AG20443 (cell line): ENCODE measurements around the gene KIAA1671.
A peak's percentile ranks its signal among the peaks of the same experiment; 100 is the strongest.

Source experiments
- DNase-seq: peaks from one replicate; pipeline ENCODE4 v3.0.0; 2012; ENCODE audit warnings: low spot score, mixed read lengths

Gene KIAA1671

DNA sequence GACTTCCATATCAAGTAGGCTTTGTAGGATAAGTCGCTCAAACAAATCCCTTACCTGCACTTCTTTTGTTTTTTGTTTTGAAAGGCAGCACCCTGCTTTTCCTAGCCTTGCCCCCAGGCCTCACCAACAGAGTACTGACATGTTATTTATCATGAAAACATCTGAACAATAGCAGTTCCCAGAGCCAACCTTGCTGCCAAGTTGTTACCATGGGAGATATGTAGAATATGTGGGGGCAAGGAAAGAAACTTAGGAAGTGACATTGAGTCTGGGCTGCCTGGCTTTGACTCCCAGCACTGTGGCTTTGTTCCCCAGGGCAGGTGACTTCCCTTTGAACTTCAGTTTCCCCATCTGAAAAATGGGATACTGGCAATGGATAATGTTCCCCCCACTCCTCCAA is 193.8 kb downstream of the KIAA1671 start:
- DNase-seq: no peak

DNA sequence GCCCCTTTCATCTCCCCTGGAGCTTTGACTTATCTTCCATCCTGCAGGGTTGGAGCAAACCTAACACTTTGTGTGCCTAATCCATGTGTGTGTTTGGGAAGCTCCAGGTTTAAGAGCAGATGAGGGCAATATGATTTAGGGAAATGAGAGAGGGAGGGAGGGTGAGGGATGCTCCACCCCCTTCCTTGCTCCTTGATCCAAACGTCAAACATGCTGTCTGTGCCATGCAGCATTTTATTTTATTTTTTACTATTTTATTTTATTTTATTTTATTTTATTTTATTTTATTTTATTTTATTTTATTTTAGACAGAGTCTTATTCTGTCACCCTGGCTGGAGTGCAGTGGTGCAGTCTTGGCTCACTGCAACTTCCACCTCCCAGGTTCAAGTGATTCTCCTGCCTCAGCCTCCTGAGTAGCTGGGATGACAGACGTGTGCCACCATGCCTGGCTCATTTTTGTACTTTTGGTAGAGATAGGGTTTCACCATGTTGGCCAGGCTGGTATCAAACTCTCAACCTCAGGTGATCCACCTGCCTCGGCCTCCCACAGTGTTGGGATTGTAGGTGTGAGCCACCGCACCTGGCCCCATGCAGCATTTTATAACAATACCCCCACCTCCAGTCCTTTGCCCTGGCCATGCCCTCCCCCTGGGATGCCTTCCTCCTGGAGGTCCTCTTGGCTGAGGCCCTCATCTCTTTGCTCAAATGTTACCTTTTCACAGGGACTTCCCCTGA is 194.6 kb downstream of the KIAA1671 start:
- no peak for DNase-seq

DNA sequence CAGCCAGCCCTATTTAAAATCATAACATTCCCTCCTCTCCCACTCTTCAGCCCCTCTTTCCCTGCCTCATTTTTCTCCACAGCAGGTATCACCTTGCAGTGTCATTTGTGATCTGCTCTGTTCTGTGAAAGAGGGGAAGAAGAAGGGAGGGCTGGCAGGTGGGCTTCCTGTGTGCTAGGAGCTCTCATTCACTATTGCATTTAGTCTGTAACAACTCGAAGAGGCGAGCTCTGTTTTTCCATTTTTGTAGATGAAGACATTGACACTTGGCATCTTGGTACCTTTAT is 195.1 kb downstream of the KIAA1671 start:
- DNase-seq: no peak

DNA sequence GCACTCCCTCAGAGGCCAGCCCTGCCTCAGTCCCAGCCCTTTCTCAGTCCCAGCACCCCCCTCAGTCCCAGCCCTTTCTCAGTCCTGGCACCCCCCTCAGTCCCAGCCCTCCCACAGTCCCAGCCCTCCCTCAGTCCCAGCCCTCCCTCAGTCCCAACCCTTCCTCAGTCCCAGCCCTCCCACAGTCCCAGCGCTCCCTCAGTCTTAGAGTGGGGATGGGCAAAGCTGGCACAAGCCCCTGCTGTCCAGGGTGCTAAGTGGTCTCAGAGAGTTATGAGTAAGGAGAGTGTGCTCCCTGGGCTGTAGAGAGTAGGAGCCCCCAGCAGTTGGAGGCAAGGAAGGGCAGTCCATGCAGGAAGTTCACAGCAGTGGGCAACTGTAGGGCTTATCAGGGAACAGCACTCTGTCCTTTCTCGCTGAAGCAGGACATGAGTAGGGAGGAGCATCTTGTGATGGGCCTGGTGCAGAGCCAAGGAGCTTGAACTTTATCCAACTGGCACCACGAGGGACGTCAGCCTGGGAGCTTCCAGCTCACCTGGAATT is 195.7 kb downstream of the KIAA1671 start:
- no peak for DNase-seq

DNA sequence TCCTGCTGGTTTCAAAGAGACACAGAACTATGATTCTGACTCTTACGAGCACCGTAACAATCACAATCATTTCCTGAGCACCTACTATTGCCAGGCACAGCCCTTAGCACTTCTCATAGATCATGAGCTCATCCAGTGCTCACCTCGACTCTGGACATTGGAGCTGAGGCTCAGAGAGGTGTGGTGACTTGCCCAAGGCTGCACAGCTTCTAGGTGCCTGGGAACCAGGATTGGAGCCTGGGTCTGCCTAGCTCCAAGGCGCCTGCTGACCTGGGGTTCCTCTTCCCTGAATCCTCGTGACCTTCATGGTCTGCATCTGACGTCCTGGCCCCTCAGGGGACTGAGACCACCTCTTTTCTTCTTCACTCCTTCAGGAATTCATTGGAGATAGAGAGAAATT is 196.5 kb downstream of the KIAA1671 start:
- no peak for DNase-seq

DNA sequence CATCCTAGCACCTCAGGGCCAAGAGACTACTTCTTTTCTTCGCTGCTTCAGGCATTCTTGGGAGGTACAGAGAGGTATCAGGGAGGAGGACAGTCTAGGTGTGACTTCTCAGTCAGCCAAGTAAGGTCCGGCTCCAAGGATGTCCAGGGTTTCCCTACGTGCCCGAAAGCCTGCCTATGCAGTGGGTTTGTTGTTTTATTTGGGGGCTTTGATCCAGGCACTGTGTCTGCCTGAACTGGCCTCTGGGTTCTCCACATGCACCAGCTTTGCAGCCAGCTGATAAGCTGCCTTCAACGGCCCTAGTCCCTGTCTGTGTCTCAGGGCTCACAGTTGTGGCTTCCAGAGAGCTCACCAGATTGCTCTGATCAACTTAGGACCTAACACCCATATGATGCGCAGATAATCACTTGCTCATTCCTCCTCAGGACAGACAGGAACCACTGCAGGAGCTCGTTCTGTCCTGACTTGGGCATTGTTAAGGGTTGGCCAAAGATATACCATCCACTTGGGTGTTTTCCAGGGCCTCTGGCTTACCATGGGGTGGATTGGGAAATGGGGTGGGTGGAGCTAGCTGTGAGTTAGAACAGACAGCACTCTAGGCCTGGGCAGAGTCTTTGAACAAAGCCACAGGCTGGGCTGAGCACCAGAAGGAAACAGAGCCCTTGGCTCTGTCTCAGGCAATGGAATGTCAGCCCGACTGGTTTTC is 201.6 kb downstream of the KIAA1671 start:
- DNase-seq: peak; percentile 85

DNA sequence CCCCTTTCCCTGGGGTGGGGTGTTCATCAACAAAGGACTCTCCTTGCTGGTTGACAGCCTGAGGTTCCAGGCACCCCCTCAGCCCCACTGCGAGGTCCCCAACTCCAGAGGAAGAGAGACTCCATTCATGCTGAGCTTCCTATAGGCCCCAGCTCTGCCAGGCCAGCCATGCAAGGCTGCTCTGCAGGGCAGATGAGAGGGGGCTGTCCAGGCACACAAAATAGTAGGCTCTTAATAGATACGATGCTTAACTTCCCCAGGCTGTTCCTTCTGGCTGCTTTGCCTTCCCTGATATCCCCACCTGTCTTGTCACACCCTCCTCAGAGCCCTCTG is 202.1 kb downstream of the KIAA1671 start:
- DNase-seq: no peak

DNA sequence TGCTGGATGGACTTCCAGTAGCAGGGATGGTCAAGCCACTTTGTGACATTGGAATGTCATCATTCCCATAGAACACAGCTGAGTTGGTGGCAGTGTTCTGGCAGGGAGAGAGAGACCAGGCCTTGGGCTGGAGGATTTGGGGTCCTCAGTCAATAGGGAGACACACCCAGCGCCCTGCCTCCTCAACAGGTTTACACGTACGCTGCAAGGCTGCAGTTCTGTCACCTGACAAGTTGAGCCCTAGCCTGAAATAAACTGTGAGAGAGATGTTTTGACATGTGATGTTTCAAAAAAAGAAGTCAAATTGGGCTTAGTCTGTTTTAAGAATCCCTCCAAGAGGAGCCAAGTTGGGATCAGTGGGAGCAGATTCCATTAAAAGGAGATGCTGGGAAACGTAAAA is 204.2 kb downstream of the KIAA1671 start:
- DNase-seq: no peak

DNA sequence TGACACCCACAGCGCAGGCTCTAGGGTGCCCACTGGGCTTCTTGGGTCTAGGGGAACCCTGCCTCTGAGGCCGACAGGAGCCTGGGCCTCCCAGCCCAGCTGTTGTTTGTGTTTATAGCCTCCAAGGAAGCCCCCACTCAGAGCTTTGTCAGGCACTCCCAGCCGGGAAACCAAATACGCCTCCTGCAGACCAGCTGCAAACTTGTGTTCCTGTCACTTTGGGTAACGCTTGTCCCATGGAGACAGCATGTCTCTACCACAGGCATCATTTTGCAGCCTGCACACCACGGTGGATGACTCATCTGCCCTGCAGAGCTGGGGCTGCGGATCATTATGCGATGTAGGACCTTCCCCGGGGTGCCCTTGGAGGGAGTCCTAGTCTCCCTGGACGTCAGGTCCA is 206.5 kb downstream of the KIAA1671 start:
- DNase-seq: peak; percentile 26

DNA sequence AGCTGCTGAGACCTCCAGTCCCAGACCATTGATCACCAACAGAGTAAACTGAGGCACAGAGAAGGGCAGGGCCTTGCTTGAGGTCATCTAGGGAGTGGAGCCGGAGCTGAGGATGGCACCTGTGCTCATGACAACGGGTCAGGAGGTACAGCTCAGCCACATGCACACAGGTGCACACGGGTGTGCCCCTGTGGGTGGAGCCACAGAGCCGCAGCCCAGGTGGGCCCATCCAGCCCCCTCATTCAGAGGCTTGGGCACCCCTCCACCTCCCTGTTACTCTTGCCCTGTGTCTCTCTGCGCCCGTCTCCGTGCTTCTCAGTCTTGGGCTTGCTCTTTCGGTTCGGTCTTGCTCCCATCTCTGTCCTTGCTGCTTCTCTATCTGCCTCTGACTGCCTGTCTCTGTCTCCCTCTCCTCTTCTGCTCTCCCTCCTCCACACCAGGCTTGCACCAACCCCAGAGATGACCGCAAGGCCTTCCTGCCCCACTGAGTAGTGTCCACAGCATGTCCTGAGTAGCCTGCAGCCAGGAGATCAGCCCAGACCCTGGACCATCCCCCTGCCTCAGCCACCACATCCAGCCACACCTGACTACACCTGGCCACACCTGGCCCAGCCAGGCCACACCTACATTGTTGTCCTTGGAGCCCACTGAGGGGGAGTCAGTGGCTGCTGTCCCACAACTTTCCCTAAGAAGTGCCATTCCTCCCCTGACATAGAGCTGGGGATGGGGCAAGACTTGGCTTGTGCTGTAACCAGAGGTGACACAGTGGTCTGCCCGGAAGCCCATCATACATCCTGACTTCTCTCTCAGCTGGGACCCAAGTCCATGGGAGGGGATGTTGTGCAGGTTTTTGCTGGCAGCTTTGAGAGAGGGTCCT is 207.8 kb downstream of the KIAA1671 start:
- no peak for DNase-seq

DNA sequence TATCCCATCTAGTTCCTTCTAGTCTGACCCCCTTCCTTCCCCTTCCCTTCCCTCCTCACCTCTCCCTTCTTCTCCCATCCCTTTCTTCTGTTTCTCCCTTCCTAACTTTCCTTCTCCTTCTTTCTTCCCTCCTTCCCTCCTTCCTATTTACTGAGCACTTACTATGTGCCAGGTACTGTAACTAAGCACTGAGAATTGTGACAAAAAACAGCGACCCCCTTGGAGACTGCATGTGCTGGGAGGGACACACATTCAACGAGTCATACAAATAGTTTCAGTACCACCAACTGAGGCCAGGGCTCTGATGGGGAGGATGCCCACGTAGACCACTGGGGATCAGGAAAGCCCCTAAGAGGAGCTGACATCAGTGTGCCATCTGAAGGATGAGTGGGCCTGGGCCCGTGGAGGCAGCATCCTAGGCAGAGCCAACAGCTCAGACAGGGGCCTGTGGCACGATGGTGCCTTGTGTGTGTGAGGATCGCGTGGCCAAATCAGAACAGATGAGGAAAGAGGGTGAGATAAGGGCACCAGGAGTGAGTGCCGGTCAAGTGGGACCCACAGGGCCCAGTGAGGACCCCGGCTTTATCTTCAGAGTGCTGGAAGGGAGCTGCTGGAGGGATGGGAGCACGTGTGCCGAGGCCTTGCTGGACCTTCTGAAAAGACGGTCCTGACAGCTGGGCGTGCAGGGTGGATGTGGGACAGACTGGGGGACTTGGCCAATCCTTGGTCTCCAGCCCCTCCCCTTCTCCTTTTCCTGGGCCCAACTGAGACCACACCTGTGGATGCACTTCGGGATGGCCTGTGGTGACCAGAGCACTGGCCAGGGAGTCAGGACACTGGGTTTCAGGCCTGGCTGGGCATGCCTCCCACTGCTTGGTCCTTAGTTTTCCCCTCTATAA is 208.8 kb downstream of the KIAA1671 start:
- no peak for DNase-seq

DNA sequence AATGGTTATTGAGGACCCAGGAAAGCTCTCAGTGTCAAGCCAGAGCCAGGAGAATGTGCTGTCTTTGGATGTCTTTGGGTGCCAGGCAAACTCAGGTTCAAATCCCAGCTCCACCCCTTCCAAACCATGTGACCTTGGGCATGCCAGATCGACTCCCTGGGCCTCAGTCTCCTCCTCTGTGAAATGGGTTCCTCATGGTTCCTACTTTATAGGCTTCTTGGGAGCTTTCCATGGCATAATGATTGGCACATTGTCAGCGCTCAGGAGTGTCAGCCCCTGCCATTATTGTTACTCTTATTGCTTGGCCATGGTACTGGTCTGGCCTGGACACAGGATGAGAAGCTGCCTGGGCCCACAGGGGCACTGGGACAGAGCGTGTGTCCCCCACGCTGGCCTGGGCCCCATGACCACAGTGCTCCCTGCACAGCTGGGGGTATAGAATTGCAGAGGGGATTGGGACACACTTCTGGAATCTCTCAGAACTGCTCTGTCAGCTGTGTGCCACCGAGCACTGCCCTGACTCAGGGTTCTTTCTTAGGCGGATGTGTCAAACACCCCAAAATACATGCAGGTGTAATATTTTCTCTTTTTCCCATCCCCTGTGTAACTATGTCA is 209.5 kb downstream of the KIAA1671 start:
- DNase-seq: no peak

DNA sequence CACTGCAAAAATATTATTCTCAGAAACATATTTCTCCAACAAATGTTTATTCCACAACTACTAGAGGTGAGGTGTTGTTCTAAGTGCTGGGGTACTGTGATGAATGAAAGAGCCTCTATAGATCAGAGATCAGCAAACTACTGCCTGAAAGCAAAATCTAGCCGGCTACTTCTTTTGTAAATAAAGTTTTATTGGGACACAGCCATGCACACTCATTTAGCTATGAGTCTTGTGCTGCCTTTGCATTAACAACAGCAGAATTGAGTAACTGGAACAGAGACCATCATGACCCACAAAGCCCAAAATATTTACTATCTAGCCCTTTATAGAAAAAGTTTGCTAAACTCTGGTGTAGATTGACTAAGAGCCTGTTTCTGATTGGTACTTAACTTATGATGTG is 210.0 kb downstream of the KIAA1671 start:
- no peak for DNase-seq

DNA sequence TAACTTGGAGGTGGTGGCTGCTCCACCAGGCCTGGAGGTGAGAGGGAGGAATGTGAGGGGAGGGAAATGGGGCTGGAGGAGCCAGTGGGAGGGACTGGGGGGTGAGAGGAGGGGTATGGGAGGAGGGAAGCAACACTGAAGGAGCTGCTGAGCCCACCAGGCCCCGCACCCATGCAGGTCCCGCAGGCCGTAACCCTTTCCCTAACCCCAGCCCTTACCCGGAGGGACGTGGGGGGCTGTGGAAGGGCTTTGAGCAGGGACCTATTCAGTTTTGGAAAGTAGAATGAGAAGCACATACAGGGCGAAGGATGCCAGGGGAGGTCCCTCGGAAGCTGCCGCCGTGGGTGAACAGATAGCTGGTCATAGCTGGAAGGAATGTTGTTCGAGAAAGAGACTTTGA is 213.3 kb downstream of the KIAA1671 start:
- no peak for DNase-seq

DNA sequence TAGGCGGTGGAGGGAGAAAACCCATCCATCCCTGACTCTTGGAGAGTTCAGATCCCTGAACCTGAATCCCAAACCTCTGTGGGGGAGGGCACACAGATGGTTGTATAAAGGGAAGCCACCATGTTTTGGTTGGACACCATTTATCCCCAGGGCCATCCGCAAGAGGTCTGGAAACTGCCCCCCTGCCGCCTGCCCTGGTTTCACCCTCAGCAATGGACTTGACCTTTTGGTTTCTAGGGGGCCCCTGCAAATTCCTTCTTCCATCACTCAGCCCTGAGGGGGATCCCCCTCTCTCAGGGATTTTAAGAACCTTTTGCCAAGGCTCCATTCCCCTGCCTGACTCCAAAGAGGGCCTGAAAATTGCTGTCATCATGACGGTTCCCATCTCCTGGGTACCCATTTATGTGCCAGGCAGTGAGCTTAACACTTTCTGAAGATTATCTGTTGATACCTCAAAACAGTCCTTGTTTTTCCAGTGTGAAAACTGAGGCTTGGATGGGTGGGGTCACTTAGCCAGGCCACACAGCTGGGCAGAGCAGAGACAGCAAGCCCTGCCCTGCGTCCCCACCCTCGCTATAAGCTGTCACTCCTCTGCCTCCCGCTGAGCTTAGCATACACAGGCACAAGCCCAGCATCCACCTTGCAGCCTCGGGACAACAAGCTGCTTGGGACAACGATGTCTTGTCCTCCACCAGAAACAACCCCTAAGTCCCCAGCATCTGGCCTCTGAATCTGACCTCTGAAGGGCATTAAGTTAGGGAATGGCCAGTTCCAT is 213.9 kb downstream of the KIAA1671 start:
- no peak for DNase-seq

DNA sequence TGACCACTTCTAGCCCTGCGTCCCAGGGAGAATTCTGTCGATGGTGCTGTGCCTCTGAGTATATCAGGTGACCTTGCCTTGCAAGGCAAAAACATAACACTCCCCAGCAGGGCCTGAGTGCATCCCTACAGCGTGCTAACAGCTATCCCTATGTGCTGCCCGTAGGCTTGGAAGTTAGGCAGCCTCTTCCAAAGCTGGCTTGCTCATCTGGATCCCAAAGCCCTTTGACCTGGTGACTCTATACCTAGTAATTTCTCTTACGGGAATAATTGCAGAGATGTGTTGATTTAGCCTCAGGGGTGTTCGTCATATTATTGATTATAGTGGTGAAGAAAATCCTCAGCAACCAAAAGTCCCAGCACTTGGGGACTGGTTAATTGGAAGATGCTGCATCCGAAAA is 214.6 kb downstream of the KIAA1671 start:
- no peak for DNase-seq

DNA sequence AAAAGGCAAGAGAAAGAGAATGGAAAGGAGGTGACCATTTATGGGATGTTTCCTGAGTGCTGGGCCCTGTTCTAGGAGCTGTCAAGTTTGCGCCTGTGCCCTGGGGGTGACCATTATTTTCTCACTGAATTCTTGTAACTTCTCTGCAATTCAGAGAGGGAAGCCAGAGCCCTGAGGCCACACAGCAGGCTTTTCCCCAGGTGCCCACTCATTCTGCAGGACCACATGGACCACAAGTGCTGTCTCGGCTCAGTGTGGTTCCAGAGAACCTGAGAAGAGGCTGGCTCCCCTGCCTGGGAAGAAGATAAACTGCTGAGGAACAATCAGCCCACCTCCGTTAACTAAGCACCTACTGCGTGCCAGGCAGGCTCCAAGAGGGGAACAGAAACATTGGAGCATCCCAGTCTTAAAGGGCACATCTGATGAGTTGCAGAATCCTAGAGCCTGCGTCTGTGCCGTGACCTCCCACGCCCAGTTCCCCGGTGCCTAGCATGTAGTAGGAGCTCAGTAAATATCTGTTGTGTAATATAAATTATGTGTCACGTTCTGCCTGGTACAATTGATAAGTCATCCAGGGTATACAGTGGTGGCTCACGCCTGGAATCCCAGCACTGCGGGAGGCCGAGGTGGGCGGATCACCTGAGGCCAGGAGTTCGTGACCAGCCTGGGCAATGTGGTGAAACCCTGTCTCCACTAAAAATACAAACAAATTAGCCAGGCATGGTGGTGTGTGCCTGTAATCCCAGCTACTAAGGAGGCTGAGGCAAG is 215.5 kb downstream of the KIAA1671 start:
- DNase-seq: no peak

DNA sequence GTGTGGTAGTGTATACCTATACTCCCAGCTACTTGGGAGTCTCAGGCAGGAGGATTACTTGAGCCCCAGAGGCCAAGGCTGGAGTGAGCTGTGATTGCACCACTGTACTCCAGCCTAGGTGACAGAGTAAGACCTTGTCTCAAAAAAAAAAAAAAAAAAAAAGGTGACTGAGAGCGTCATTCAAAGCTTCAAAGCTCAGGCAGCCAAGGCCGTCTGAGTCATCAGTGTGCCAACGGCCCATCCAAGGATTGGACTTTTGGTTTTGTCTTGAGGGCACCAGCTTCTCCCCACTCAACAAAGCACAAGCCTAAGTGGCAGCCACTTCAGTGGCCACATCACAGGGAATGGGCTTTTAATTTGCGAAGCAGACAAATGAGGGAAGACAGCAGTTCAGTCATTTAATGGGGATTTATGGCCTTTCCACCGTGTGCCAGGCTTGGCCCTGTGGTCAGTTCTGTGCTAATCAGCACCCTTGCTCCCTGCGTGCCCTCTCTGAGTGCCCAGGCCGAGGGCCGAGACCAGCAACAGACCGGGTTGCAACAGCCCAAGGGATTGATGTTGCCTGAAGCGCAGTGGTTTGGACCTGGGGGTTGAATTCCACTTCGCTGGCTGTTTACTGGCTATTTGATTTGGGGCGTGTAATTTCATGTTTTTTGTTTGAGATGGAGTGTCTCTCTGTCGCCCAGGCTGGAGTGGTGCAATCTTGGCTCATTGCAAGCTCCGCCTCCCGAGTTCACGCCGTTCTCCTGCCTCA is 216.9 kb downstream of the KIAA1671 start:
- no peak for DNase-seq

DNA sequence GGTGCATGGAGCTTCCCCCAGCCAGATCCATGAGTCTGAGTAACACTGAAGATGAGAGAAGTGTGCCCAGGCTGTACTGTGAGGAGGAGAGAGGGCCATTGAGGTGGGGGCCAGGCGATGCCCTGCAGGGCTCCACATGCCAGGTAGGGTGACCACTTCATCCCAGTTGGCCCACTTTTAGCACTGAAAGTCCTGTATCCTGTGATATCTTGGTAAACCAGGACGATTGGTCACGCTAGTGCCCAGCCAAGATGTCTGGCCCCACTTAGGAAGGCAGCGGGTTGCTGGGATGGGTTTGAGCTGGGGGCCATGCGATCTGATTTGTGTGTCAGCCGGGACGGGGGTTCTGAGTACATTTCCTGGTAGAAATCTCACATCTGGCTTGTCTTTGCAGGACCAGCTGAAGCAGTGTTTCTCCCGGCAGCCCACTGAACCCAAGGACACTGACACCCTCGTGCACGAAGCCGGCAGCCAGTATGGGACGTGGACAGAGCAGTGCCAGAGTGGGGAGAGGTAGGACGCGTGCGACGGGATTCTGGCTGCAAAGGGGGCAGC is 218.0 kb downstream of the KIAA1671 start:
- no peak for DNase-seq
